GM21528 (cell line): ENCODE data around the gene HDGFL1.

Experiments used
- ATAC-seq: cut with Tn5 transposase; IDR thresholded peaks from one replicate; pipeline ENCODE4 v1.9.1; 2021; ENCODE audit warnings: mild to moderate bottlenecking, moderate library complexity; ENCODE audit not compliant: unreplicated experiment, low FRiP score

HDGFL1 gene

GRCh38 chr6:22569281-22570184, at the start of gene HDGFL1:
HDGFL1 (plus strand) TSS chr6:22569566; CDS start chr6:22569576, 10 bp downstream.
- ATAC-seq = no peak

DNA sequence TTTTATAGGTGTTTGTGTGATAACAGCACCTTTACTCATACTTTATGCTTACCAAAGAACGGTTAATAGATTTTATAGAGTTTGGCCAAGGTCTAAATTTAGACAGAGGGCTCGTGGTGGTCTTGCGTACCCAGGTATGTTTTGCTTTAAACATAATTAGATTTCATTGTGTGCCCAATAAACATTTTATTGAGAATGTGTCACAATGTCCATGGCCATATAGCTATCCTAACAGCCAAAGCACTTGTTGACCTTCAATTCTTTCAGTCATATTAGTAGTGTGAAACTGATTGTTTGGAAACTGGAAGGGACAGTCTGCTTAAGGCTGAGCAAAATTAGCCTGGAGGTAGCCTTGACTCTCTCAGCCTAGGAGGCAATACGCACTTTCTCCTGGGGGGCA, 48.3 kb upstream of the HDGFL1 start:
- no peak for ATAC-seq

DNA sequence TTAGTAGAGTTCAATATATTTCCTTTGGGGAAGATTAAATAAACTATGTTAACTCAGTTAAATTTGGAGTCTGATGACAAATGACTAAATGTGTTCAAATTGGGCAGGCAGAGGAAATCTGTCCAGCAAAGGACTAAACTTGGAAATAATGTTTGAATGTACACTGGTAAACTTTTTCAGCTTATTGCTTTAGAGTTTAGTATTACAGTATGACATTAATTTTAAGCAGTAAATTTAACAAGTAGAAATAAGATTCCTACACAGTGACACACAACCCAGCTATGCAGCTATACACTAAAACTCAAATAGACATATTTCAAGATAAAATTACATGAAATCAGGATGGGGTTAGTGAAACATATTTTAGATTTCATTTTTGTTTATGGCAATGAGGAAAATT, 42.6 kb upstream of the HDGFL1 start:
- no peak for ATAC-seq

- ATAC-seq = no peak
Measured at GRCh38 chr6:22529866-22530265, 39.5 kb upstream of the HDGFL1 start.

DNA sequence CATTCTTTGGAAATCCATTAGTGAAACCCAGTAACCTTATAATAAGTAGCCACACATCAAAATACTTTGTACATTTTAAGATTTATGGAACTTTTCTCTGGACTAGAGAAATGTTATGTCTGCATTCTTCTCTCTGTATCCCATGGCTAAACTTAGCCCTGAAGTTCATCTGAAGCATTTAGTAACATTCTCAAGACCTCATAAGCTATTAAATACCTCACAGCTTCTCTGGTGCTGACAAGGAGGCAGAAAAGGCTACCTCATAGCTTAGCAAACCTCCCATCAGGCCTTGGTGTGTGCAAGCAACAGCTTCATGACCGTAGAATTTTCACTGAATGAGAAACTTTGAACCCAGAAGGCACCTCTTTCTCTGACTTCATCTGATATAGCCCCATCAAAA, 38.9 kb upstream of the HDGFL1 start:
- ATAC-seq = no peak

GRCh38 chr6:22536122-22536521, 33.2 kb upstream of the HDGFL1 start:
- no peak for ATAC-seq

DNA sequence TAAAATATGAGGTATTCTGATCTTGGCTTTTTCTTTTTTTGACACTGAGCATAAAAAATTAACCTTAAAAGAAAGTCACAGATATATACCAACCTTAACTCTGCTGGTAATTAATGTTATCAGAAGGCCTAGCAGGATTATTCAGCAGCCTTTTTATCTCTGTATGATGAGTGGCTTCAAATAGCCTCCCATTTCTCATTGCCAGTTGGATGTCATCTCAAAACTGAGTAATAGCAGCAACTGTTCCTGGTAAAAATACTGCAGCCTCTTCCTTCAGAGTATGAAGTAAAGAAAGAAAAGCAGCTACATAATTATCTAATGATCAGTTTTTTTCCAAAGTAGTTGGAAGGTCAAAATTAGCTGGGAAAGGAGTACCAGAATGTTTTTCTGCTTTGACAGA, 24.9 kb upstream of the HDGFL1 start:
- no peak for ATAC-seq

- ATAC-seq = no peak
Measured at GRCh38 chr6:22545051-22545450, 24.3 kb upstream of the HDGFL1 start.

- ATAC-seq = no peak
Measured at GRCh38 chr6:22546236-22546635, 23.1 kb upstream of the HDGFL1 start.

GRCh38 chr6:22550971-22551670, 18.2 kb upstream of the HDGFL1 start:
- no peak for ATAC-seq

DNA sequence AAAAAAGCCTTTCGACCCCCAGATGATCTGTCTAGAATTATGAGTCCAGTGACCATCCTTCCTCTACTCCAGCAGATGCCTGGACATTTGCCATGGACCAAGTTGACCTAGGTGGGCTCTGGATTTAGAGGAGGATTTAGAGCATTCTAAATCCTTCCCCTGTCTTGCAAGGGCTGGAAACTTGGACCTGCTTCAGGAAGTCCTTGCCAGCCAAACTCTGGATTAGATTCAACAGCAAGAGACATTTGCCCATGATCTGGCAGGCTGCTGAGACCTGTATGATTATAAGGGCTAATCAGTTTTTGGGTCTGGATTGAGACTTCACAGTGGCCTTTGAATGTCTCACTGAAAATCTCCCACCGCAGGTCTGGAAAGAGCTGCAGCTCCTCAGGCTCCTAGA, 13.1 kb upstream of the HDGFL1 start:
- no peak for ATAC-seq

DNA sequence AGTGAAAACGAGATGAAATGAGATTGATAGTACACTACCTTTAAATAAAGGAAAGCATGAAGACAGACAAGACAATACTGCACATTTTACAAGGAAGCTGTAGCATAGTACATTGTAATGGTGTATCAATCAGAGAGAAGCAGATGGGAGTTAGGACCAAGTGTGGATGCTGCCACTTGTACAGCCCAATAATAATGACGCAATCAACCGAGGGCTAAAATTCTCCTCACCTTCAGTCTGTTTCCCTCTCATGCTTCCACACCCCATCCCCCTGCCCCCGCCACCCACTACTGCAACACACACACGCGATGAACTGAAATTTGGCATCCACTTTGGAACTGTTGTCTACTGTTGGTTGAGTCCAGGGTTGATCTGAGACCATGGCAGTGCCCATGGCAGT, 12.4 kb upstream of the HDGFL1 start:
- ATAC-seq = no peak

DNA sequence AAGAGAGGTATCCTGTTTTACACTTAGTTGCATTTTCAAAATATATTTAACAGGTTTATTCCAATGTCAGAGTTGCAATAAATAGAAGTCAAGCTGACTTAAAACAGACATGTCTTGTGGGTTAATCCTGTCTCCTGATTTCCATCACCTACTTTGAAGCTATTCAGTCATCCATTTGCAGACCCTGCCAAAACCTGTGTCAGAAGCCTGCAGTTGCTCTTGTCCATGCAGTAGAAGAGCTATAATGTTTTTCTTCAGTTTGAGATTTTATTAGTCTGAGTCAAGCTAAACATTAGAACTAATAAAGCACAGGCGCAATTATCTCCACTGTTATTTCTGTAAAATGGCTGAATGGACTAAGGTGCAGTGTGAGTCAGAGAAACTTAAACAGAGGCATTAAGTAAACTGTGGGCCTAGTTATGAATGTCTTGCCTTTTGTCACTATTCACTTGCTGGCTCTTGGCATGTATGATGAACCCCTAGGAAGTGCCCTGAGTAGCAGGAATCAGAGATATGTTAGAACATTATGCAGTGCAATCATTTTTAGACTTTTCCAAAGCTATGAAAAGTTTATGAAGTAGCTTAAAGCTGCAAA, 11.0 kb upstream of the HDGFL1 start:
- no peak for ATAC-seq

DNA sequence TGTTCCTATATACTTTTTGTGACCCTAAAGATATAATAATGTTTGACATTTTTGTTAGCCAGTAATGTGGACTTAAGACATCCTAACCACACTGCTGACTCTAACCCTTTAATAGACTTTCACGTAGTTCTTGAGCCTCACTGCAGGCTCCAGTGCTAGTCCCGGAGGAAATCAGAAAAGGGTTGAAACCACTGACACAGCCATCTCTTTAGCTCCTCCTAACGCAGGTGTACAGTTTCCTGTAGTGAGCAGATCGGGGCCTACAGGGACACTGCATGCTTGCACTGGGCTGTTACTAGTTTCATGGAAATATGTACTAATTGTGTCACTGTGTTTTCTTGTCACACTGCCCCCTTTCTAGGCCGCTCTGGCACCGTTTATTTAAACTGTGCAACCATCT, 512 bp upstream of the HDGFL1 start:
- no peak for ATAC-seq

DNA sequence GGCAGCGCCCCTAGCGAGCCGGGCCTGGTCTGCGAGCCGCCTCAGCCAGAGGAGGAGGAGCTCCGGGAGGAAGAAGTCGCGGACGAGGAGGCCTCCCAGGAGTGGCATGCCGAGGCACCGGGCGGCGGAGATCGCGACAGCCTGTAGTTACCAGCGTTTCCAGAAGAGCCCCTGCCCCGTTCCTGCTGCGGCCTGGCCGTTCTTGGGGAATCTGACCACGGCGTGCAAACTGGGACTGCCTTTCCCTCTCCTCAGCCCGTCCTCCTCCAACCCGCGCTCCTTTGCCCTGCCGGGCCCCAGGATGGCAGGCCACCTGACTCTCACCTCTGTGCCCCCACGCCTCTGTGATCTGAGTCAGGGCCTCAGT, 802 bp downstream of the HDGFL1 start:
- no peak for ATAC-seq

DNA sequence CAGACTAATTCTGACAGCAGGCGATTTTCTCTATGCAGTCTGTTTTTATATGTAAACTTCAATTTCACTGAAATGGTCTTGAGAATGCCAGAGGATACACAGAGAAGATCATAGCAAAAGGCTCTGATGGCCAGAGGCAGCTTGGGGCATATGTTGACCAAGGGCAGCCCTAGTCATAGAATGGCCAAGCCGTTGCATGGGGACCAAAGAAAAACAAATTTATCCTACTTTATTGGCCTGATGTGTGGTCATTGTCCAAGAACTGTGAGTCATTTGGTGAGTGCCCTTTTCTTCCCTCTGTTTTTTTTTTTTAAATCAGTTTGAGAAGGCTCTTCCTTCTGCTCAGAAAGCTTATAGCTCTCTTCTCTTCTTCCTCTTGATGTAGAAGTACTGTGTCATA, 5.8 kb downstream of the HDGFL1 start:
- ATAC-seq = no peak

GRCh38 chr6:22579439-22579838, 10.1 kb downstream of the HDGFL1 start:
- no peak for ATAC-seq

DNA sequence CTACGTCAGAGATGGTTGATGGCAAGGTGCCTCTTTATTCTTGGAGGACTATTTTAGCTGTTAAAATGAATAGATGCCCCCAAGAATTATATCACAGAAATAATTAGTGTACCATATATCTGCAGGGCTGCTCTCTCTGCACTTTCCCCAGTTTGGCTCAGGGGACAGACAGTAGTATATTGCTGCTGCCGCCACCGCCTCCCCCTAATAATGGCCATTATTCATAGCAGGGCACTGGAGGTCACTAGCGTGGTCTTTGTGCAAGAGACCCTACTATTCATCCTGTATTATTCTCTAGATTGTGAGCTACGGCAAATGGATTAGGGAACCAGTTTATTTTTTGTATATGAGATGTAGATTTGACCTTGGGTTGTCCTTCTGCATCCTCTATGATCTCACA, 11.0 kb downstream of the HDGFL1 start:
- ATAC-seq = no peak

GRCh38 chr6:22582417-22583205, 13.2 kb downstream of the HDGFL1 start:
- ATAC-seq = no peak

- ATAC-seq = no peak
Measured at GRCh38 chr6:22583230-22583629, 13.9 kb downstream of the HDGFL1 start.

- no peak for ATAC-seq
Measured at GRCh38 chr6:22583927-22584326, 14.6 kb downstream of the HDGFL1 start.
